Measurements from ENCODE around the gene ARHGEF5. TPM values are rescaled to one million over a fixed set of nuclear protein-coding genes. Genes with fewer than 3 reads are reported as not detected.
"Not testable (repeated sequence)": the region's sequence is repeated elsewhere in the genome, so short reads cannot be mapped to it uniquely, and the experiment has no call there.

The ARHGEF5 gene
- 10 to 100 TPM; 15.4 to 17.6 TPM for total RNA-seq

- H3K9me3 Mint-ChIP-seq; DNase-seq; H3K4me1 Mint-ChIP-seq (ENCODE audit: low read depth); H3K27me3 Mint-ChIP-seq (ENCODE audit: low read depth); H3K36me3 Mint-ChIP-seq (ENCODE audit: low read depth); intact Hi-C loops (cut with micrococcal nuclease); CTCF ChIA-PET: not testable (repeated sequence)
- Mint-ChIP-seq H3K4me3 (peak within 1 kb of the TSS; percentile 84), H3K27ac (peak within 1 kb of the TSS; percentile 85)
These were observed at the start of gene ARHGEF5 for GRCh38 chr7:144355176-144355822. ARHGEF5 (plus strand) TSS chr7:144355402; CDS start chr7:144362670, 7,268 bp downstream.

- intact Hi-C loops (cut with micrococcal nuclease); DNase-seq; H3K36me3 Mint-ChIP-seq (ENCODE audit: low read depth); H3K27me3 Mint-ChIP-seq (ENCODE audit: low read depth); H3K27ac Mint-ChIP-seq; H3K4me1 Mint-ChIP-seq (ENCODE audit: low read depth); H3K4me3 Mint-ChIP-seq; CTCF ChIA-PET; H3K9me3 Mint-ChIP-seq: not testable (repeated sequence)
These were observed 45.5 kb upstream of the ARHGEF5 start for GRCh38 chr7:144309702-144310101.

GRCh38 chr7:144311218-144311617 is 44.0 kb upstream of the ARHGEF5 start:
- DNase-seq; H3K27ac Mint-ChIP-seq; H3K27me3 Mint-ChIP-seq (ENCODE audit: low read depth); H3K9me3 Mint-ChIP-seq; H3K36me3 Mint-ChIP-seq (ENCODE audit: low read depth); H3K4me1 Mint-ChIP-seq (ENCODE audit: low read depth); intact Hi-C loops (cut with micrococcal nuclease); H3K4me3 Mint-ChIP-seq; CTCF ChIA-PET: not testable (repeated sequence)

- H3K4me1 Mint-ChIP-seq (ENCODE audit: low read depth); DNase-seq; H3K4me3 Mint-ChIP-seq; H3K27ac Mint-ChIP-seq; intact Hi-C loops (cut with micrococcal nuclease); CTCF ChIA-PET; H3K27me3 Mint-ChIP-seq (ENCODE audit: low read depth); H3K36me3 Mint-ChIP-seq (ENCODE audit: low read depth); H3K9me3 Mint-ChIP-seq: not testable (repeated sequence)
These were observed 43.2 kb upstream of the ARHGEF5 start, which contains the start of gene OR2A1 for GRCh38 chr7:144311872-144312469. OR2A1 (plus strand) TSS chr7:144312419; CDS start chr7:144318125, 5,706 bp downstream.

GRCh38 chr7:144317537-144317936 is 37.7 kb upstream of the ARHGEF5 start:
- H3K9me3 Mint-ChIP-seq; H3K4me3 Mint-ChIP-seq; H3K4me1 Mint-ChIP-seq (ENCODE audit: low read depth); H3K27ac Mint-ChIP-seq; H3K36me3 Mint-ChIP-seq (ENCODE audit: low read depth); CTCF ChIA-PET; intact Hi-C loops (cut with micrococcal nuclease); H3K27me3 Mint-ChIP-seq (ENCODE audit: low read depth); DNase-seq: not testable (repeated sequence)

- H3K4me3 Mint-ChIP-seq; CTCF ChIA-PET; H3K27me3 Mint-ChIP-seq (ENCODE audit: low read depth); H3K27ac Mint-ChIP-seq; H3K36me3 Mint-ChIP-seq (ENCODE audit: low read depth); intact Hi-C loops (cut with micrococcal nuclease); H3K4me1 Mint-ChIP-seq (ENCODE audit: low read depth); DNase-seq; H3K9me3 Mint-ChIP-seq: not testable (repeated sequence)
These were observed 35.7 kb upstream of the ARHGEF5 start for GRCh38 chr7:144319547-144319946.

- H3K36me3 Mint-ChIP-seq (ENCODE audit: low read depth); H3K9me3 Mint-ChIP-seq; CTCF ChIA-PET: not testable (repeated sequence)
These were observed 33.5 kb upstream of the ARHGEF5 start for GRCh38 chr7:144321677-144322206.

DNA sequence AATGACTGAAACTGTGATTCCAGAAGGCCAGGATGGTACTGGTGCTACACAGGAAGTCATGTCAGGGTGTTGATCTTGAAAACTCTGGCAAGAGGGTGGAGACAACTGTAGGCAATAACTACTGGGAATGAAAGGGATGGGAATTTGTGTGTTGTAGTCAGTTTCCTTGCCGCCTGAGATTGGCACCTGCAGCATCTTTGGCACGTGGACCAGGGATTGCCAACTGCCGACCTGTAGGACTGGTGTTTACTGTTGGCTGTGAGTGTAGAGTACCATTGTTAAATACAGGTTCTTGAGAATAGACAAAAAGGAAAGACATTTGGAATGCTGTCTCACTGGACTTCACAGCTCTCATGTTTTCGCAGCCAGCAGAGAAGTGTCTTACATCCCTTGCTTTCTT is 31.8 kb upstream of the ARHGEF5 start:
- H3K9me3 Mint-ChIP-seq; intact Hi-C loops (cut with micrococcal nuclease); DNase-seq; H3K4me3 Mint-ChIP-seq; CTCF ChIA-PET; H3K27me3 Mint-ChIP-seq (ENCODE audit: low read depth); H3K27ac Mint-ChIP-seq; H3K36me3 Mint-ChIP-seq (ENCODE audit: low read depth); H3K4me1 Mint-ChIP-seq (ENCODE audit: low read depth): not testable (repeated sequence)

More at GRCh38 chr7:144321677-144322206, 33.5 kb upstream of the ARHGEF5 start:
- H3K27ac Mint-ChIP-seq; H3K27me3 Mint-ChIP-seq (ENCODE audit: low read depth); DNase-seq; intact Hi-C loops (cut with micrococcal nuclease); H3K4me1 Mint-ChIP-seq (ENCODE audit: low read depth); H3K4me3 Mint-ChIP-seq: not testable (repeated sequence)

- H3K27ac Mint-ChIP-seq; H3K9me3 Mint-ChIP-seq; CTCF ChIA-PET; intact Hi-C loops (cut with micrococcal nuclease); H3K27me3 Mint-ChIP-seq (ENCODE audit: low read depth); H3K36me3 Mint-ChIP-seq (ENCODE audit: low read depth); H3K4me1 Mint-ChIP-seq (ENCODE audit: low read depth); H3K4me3 Mint-ChIP-seq; DNase-seq: not testable (repeated sequence)
These were observed 29.3 kb upstream of the ARHGEF5 start for GRCh38 chr7:144325868-144326267.

- CTCF ChIA-PET; intact Hi-C loops (cut with micrococcal nuclease); H3K36me3 Mint-ChIP-seq (ENCODE audit: low read depth); DNase-seq; H3K27me3 Mint-ChIP-seq (ENCODE audit: low read depth); H3K27ac Mint-ChIP-seq; H3K9me3 Mint-ChIP-seq; H3K4me3 Mint-ChIP-seq; H3K4me1 Mint-ChIP-seq (ENCODE audit: low read depth): not testable (repeated sequence)
These were observed 25.2 kb upstream of the ARHGEF5 start for GRCh38 chr7:144330044-144330443.

GRCh38 chr7:144331221-144331995 is 23.8 kb upstream of the ARHGEF5 start:
- CTCF ChIA-PET; H3K27me3 Mint-ChIP-seq (ENCODE audit: low read depth); H3K4me3 Mint-ChIP-seq; H3K27ac Mint-ChIP-seq; H3K36me3 Mint-ChIP-seq (ENCODE audit: low read depth); H3K4me1 Mint-ChIP-seq (ENCODE audit: low read depth); DNase-seq; intact Hi-C loops (cut with micrococcal nuclease); H3K9me3 Mint-ChIP-seq: not testable (repeated sequence)

DNA sequence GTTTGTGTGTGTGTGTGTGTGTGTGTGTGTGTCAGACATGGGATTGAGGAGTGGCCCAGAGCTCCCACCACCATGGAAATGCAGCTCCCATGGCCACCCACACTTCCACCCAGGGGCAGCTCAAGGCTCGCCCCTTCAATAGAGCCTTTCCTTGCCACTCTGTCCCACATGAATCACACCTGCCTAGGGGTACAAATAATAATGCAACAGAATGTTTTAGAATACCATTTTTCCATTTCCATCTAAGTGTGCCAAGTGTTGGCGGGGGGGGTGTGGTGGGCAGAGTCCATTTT is 23.3 kb upstream of the ARHGEF5 start:
- H3K4me1 Mint-ChIP-seq (ENCODE audit: low read depth); DNase-seq; H3K27me3 Mint-ChIP-seq (ENCODE audit: low read depth); CTCF ChIA-PET; H3K27ac Mint-ChIP-seq; H3K4me3 Mint-ChIP-seq; intact Hi-C loops (cut with micrococcal nuclease); H3K36me3 Mint-ChIP-seq (ENCODE audit: low read depth); H3K9me3 Mint-ChIP-seq: not testable (repeated sequence)

DNA sequence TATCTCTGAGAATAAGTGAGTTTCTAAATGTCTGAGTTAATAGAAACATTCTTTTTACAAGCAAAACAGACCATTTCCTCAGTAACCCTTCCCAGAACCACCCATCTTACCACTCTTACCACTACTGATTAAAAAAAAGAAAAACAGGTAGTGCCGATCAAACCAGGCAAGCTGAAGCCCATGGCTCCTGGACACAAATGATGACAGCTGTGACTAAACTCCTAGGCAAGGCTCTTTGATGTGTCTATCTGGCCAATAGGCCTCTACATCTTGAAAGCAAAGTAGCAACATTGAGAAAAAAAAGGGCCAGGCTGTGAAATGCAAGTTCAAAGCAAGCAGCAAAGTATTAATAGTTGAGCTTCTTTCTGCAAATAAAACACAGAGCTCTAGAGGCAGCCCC is 6.6 kb upstream of the ARHGEF5 start:
- H3K36me3 Mint-ChIP-seq (ENCODE audit: low read depth); H3K9me3 Mint-ChIP-seq; H3K27ac Mint-ChIP-seq; intact Hi-C loops (cut with micrococcal nuclease); CTCF ChIA-PET; H3K4me1 Mint-ChIP-seq (ENCODE audit: low read depth); H3K27me3 Mint-ChIP-seq (ENCODE audit: low read depth); H3K4me3 Mint-ChIP-seq; DNase-seq: not testable (repeated sequence)
